HEK293 (cell line): ENCODE measurements around the gene HIC1.

Experiments
- CTCF ChIA-PET: fragments of 350-600 bp; formaldehyde crosslinking; extraction: SDS; loops from one replicate; lab custom pipeline; 2021; ENCODE audit warnings: antibody characterized with exemption; lab: Yijun Ruan, JAX
- POLR2A ChIA-PET: fragments of 300-600 bp; formaldehyde crosslinking; extraction: SDS; loops from one replicate; lab custom pipeline; 2020; ENCODE audit warnings: antibody characterized with exemption, inconsistent platforms; lab: Yijun Ruan, JAX
- H3K27ac ChIP-seq: fragments of 200-500 bp; sonication (Bioruptor generic); 2 replicates; pipeline ENCODE4 v1.5.1; 2014; ENCODE audit warnings: low read depth, low read length, control low read depth, inconsistent platforms; ENCODE audit errors: extremely low read depth
- H3K36me3 ChIP-seq, 2 experiments: fragments of 200-500 bp in 1 of 2; sonication (Bioruptor generic) in 1 of 2; 1 replicate in 1 of 2; 2 replicates in 1 of 2; pipeline ENCODE4 v1.5.1; 2014 to 2017; ENCODE audit warnings: inconsistent platforms in 2 of 2, low read length in 2 of 2; ENCODE audit not compliant: control insufficient read depth in 2 of 2, insufficient read depth in 1 of 2
- H3K4me1 ChIP-seq: fragments of 200-500 bp; sonication (Bioruptor generic); 2 replicates; pipeline ENCODE4 v1.5.1; 2014; ENCODE audit warnings: mild to moderate bottlenecking, low read length, inconsistent platforms; ENCODE audit not compliant: control insufficient read depth, insufficient read depth
- H3K4me3 ChIP-seq: 2 replicates; pipeline ENCODE4 v1.5.1; 2011; ENCODE audit warnings: low read depth, mild to moderate bottlenecking, control low read depth, low read length, moderate library complexity
- H3K9me3 ChIP-seq: fragments of 200-500 bp; sonication (Bioruptor generic); 2 replicates; pipeline ENCODE4 v1.5.1; 2014; ENCODE audit warnings: low read depth, low read length, inconsistent platforms; ENCODE audit not compliant: control insufficient read depth, insufficient read depth
- GLIS1 ChIP-seq: fragments of 450-650 bp; formaldehyde crosslinking; IDR thresholded peaks from 2 replicates; pipeline ENCODE4 v1.5.1; 2016; ENCODE audit warnings: missing biosample characterization, missing genetic modification characterization
- HOXA7 ChIP-seq: sonication (generic); formaldehyde crosslinking; IDR thresholded peaks from 2 replicates; pipeline ENCODE4 v1.8.1; 2022; ENCODE audit warnings: missing genetic modification reagents, borderline replicate concordance
- KLF1 ChIP-seq: fragments of 450-650 bp; formaldehyde crosslinking; IDR thresholded peaks from 2 replicates; pipeline ENCODE4 v1.5.1; 2016; ENCODE audit warnings: missing biosample characterization, missing genetic modification characterization
- MEIS1 ChIP-seq: sonication (generic); formaldehyde crosslinking; IDR thresholded peaks from 2 replicates; pipeline ENCODE4 v1.8.1; 2022; ENCODE audit warnings: missing genetic modification reagents, mild to moderate bottlenecking, borderline replicate concordance
- PRDM1 ChIP-seq: fragments of 450-650 bp; formaldehyde crosslinking; IDR thresholded peaks from 2 replicates; pipeline ENCODE4; 2016; ENCODE audit warnings: missing biosample characterization, missing genetic modification characterization
- YY2 ChIP-seq: fragments of 450-650 bp; formaldehyde crosslinking; IDR thresholded peaks from 2 replicates; pipeline ENCODE4 v1.5.1; 2016; ENCODE audit warnings: missing biosample characterization, missing genetic modification characterization
- ZNF121 ChIP-seq: fragments of 450-650 bp; formaldehyde crosslinking; IDR thresholded peaks from 2 replicates; pipeline ENCODE4 v1.5.1; 2016; ENCODE audit warnings: missing biosample characterization, missing genetic modification characterization
- ZNF140 ChIP-seq: fragments of 450-650 bp; formaldehyde crosslinking; IDR thresholded peaks from 2 replicates; pipeline ENCODE4 v1.5.1; 2016; ENCODE audit warnings: missing biosample characterization, missing genetic modification characterization
- ZNF202 ChIP-seq: fragments of 450-650 bp; formaldehyde crosslinking; IDR thresholded peaks from 2 replicates; pipeline ENCODE4 v1.5.1; 2016; ENCODE audit warnings: missing biosample characterization, missing genetic modification characterization, borderline replicate concordance
- ZNF223 ChIP-seq: fragments of 450-650 bp; formaldehyde crosslinking; IDR thresholded peaks from 2 replicates; pipeline ENCODE4 v1.5.1; 2016; ENCODE audit warnings: missing biosample characterization, missing genetic modification characterization
- ZNF335 ChIP-seq: fragments of 450-650 bp; formaldehyde crosslinking; conservative IDR thresholded peaks from 2 replicates; pipeline ENCODE4 v1.5.1; 2016; ENCODE audit warnings: missing biosample characterization, missing genetic modification characterization
- ZNF366 ChIP-seq: fragments of 450-650 bp; formaldehyde crosslinking; conservative IDR thresholded peaks from 2 replicates; pipeline ENCODE4 v1.5.1; 2016; ENCODE audit warnings: missing biosample characterization, missing genetic modification characterization
- ZNF549 ChIP-seq: fragments of 450-650 bp; IDR thresholded peaks from 2 replicates; pipeline ENCODE4 v1.5.1; 2018; ENCODE audit warnings: missing biosample characterization, missing genetic modification characterization, mild to moderate bottlenecking, inconsistent platforms, moderate library complexity
- ZNF76 ChIP-seq: fragments of 450-650 bp; formaldehyde crosslinking; IDR thresholded peaks from 2 replicates; pipeline ENCODE4; 2016; ENCODE audit warnings: low read depth, missing biosample characterization, missing genetic modification characterization, borderline replicate concordance
- ZNF843 ChIP-seq: fragments of 450-650 bp; formaldehyde crosslinking; IDR thresholded peaks from 2 replicates; pipeline ENCODE4 v1.5.1; 2016; ENCODE audit warnings: missing biosample characterization, missing genetic modification characterization
- TF ChIP-seq, protein P1 (sequence below): IDR thresholded peaks from 2 replicates; pipeline ENCODE4 v1.6.1; 2011; ENCODE audit warnings: mild to moderate bottlenecking, low read depth, low read length, borderline replicate concordance
- TF ChIP-seq, protein P2 (sequence below): fragments of 450-650 bp; formaldehyde crosslinking; IDR thresholded peaks from 2 replicates; pipeline ENCODE4 v1.5.1; 2016; ENCODE audit warnings: missing biosample characterization, missing genetic modification characterization
- TF ChIP-seq, protein P3 (sequence below): fragments of 450-650 bp; formaldehyde crosslinking; optimal IDR thresholded peaks from 2 replicates; pipeline ENCODE3; 2016; ENCODE audit warnings: missing biosample characterization, mild to moderate bottlenecking, missing genetic modification characterization
- TF ChIP-seq, protein P4 (sequence below): fragments of 450-650 bp; IDR thresholded peaks from 2 replicates; pipeline ENCODE4 v1.5.1; 2018; ENCODE audit warnings: missing biosample characterization, missing genetic modification characterization
- TF ChIP-seq, protein P5 (sequence below): fragments of 450-650 bp; formaldehyde crosslinking; IDR thresholded peaks from 2 replicates; pipeline ENCODE4 v1.5.1; 2016; ENCODE audit warnings: missing biosample characterization, missing genetic modification characterization

The HIC1 gene

DNA sequence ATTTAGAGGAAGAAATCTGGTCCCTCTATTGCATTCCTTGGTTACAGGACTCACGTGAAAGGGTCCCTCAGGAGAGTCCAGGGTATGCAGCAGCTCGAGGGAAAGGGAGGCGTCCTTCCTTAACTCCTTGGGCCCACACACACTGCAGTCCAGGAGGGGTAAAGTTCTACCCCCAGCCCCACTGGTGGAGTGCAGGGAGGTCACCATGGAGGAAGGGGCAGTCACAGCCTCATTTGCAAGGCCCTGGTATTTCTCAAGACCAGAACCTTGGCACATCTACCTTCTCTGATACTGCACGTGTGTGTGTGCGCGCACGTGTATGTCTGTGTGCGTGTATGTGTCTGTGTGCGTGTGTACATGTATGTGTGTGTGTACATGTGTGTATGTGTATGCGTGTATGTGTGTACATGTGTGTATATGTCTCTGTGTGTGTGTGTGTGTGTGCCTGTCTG is 11.1 kb downstream of the HIC1 start (continued):
- TF ChIP-seq, protein P1, sequence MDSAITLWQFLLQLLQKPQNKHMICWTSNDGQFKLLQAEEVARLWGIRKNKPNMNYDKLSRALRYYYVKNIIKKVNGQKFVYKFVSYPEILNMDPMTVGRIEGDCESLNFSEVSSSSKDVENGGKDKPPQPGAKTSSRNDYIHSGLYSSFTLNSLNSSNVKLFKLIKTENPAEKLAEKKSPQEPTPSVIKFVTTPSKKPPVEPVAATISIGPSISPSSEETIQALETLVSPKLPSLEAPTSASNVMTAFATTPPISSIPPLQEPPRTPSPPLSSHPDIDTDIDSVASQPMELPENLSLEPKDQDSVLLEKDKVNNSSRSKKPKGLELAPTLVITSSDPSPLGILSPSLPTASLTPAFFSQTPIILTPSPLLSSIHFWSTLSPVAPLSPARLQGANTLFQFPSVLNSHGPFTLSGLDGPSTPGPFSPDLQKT, result no peak
- TF ChIP-seq, protein P2, sequence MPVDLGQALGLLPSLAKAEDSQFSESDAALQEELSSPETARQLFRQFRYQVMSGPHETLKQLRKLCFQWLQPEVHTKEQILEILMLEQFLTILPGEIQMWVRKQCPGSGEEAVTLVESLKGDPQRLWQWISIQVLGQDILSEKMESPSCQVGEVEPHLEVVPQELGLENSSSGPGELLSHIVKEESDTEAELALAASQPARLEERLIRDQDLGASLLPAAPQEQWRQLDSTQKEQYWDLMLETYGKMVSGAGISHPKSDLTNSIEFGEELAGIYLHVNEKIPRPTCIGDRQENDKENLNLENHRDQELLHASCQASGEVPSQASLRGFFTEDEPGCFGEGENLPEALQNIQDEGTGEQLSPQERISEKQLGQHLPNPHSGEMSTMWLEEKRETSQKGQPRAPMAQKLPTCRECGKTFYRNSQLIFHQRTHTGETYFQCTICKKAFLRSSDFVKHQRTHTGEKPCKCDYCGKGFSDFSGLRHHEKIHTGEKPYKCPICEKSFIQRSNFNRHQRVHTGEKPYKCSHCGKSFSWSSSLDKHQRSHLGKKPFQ (tag by site-specific recombination), result no peak
- TF ChIP-seq ZNF843 (no peak), HOXA7 (CRISPR knock-in tag) (no peak), MEIS1 (no peak)
- TF ChIP-seq, protein P3, sequence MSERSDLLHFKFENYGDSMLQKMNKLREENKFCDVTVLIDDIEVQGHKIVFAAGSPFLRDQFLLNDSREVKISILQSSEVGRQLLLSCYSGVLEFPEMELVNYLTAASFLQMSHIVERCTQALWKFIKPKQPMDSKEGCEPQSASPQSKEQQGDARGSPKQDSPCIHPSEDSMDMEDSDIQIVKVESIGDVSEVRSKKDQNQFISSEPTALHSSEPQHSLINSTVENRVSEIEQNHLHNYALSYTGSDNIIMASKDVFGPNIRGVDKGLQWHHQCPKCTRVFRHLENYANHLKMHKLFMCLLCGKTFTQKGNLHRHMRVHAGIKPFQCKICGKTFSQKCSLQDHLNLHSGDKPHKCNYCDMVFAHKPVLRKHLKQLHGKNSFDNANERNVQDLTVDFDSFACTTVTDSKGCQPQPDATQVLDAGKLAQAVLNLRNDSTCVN (tag by site-specific recombination), result no peak
- TF ChIP-seq, all 188 proteins: peak for 0

DNA sequence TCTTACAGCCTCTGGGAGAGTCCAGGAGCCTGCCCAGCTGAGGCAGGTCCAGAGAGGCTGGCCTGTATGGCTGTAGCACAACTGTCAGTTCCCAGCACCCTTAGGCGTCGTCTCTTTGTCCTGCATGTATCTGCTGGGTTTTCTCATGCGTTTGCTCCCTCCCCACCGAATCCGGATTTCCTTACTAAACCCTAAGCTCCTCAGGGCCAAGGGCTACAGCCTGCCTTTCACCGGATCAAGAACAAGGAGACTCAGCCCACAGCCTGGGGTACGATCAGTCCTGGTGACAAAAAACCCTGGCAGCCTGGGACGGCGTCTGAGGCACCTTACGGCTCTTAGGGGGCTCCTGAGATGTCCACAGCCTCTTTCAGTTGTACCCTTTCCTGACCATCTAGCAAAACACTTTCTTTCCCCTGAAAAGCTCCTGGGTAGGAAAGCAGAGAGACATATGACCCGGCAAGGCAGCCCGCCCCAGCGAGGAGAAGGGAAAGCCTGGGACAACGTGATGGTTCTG is 12.2 kb downstream of the HIC1 start:
- peaks cover 0 to 77% of the 10 kb centered on the region in 2 experiments; a peak in 1 of 3 replicates for H3K36me3 ChIP-seq
- TF ChIP-seq YY2, result no peak
- no peak for TF ChIP-seq PRDM1 (tag by site-specific recombination)
- TF ChIP-seq, protein P4, sequence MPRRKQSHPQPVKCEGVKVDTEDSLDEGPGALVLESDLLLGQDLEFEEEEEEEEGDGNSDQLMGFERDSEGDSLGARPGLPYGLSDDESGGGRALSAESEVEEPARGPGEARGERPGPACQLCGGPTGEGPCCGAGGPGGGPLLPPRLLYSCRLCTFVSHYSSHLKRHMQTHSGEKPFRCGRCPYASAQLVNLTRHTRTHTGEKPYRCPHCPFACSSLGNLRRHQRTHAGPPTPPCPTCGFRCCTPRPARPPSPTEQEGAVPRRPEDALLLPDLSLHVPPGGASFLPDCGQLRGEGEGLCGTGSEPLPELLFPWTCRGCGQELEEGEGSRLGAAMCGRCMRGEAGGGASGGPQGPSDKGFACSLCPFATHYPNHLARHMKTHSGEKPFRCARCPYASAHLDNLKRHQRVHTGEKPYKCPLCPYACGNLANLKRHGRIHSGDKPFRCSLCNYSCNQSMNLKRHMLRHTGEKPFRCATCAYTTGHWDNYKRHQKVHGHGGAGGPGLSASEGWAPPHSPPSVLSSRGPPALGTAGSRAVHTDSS, result no peak
- TF ChIP-seq ZNF366, result no peak
- TF ChIP-seq ZNF549 (tag by site-specific recombination), result no peak
- no peak for TF ChIP-seq ZNF121
- TF ChIP-seq ZNF223, result no peak
- TF ChIP-seq ZNF335 (tag by site-specific recombination), result no peak
- no peak for TF ChIP-seq ZNF76
- no peak for TF ChIP-seq ZNF202 (tag by site-specific recombination)
- H3K27ac ChIP-seq, result peak overlapping the region; percentile 16; the same call in 1 of the 2 replicates
- CTCF ChIA-PET, result interaction anchor here (1.0 to 1.3 kb wide), 4 partner anchors 9 to 178 kb away, joined by 3 to 4 read pairs (median 4); no protein-coding TSS in a partner anchor
- POLR2A ChIA-PET, result no interaction called here
- H3K4me1 ChIP-seq, result no peaks in the 10 kb centered on the region; the same call in 1 of the 2 replicates
- H3K4me3 ChIP-seq, result no peak overlapping the region
- no peaks in the 10 kb centered on the region for H3K9me3 ChIP-seq

DNA sequence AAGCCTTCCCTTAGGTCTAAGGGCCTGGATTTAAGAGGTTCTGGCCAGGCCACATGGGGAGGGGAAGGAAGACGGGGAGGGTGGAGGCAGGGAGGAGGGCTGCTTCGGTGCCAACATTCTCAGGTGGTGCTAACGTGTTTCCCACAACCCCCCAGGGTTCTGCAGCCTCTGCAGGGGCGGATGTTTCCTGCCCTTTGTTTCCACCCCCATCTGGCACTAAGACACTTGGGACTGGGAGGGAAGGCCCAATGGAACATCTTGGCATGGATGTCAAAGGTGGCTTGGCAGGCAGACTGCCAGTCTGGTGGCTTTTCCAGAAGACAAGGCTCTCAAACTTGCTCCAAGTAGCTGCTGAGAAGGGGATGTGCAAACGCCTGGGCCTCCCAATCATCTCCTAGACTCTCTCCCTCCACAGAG is 12.7 kb downstream of the HIC1 start:
- POLR2A ChIA-PET, result no interaction called here
- peak overlapping the region; percentile 16; the same call in 1 of the 2 replicates for H3K27ac ChIP-seq
- no peaks in the 10 kb centered on the region for H3K9me3 ChIP-seq
- no peak overlapping the region for H3K4me3 ChIP-seq
- peaks cover 0 to 82% of the 10 kb centered on the region in 2 experiments; a peak in 1 of 3 replicates for H3K36me3 ChIP-seq
- CTCF ChIA-PET, result interaction anchor here (0.6 to 2.2 kb wide), 4 partner anchors 8 to 178 kb away, joined by 3 to 11 read pairs (median 6); partner anchors contain the start of gene HIC1
- H3K4me1 ChIP-seq, result no peaks in the 10 kb centered on the region; the same call in 1 of the 2 replicates
- TF ChIP-seq ZNF140 (tag by site-specific recombination) (no peak), GLIS1 (tag by site-specific recombination) (peak; percentile 70), KLF1 (tag by site-specific recombination) (0 out of 2 replicates have a peak, but pooled peaks have one; percentile 17)
- TF ChIP-seq, protein P5, sequence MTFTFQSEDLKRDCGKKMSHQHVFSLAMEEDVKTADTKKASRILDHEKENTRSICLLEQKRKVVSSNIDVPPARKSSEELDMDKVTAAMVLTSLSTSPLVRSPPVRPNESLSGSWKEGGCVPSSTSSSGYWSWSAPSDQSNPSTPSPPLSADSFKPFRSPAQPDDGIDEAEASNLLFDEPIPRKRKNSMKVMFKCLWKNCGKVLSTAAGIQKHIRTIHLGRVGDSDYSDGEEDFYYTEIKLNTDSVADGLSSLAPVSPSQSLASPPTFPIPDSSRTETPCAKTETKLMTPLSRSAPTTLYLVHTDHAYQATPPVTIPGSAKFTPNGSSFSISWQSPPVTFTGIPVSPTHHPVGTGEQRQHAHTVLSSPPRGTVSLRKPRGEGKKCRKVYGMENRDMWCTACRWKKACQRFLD (tag by site-specific recombination), result no peak
